Testis (tissue), 3 donors: ENCODE measurements around the gene FUCA1. TPM values are rescaled to one million over a fixed set of nuclear protein-coding genes. Genes with fewer than 3 reads are reported as not detected.

ENCODE experiments used
- DNase-seq: peaks from one replicate; pipeline ENCODE4 v3.0.0-alpha.2; 2019
- H3K27ac ChIP-seq, 2 donors: fragments of 200-600 bp; sonication (generic); one replicate each; pipeline ENCODE4 v1.5.1; 2019
- H3K27me3 ChIP-seq: fragments of 200-600 bp; sonication (generic); one replicate; pipeline ENCODE4 v1.5.1; 2019
- H3K36me3 ChIP-seq: fragments of 200-600 bp; sonication (generic); one replicate; pipeline ENCODE4 v1.5.1; 2017; ENCODE audit warnings: low read depth; ENCODE audit errors: missing control alignments
- H3K4me1 ChIP-seq: fragments of 200-600 bp; sonication (generic); one replicate; pipeline ENCODE4 v1.5.1; 2019
- H3K4me3 ChIP-seq, 2 donors: fragments of 200-600 bp; sonication (generic); one replicate each; pipeline ENCODE4 v1.5.1; 2017 to 2019
- H3K9me3 ChIP-seq: fragments of 200-600 bp; sonication (generic); one replicate; pipeline ENCODE4 v1.5.1; 2017
- POLR2A ChIP-seq: fragments of 450-650 bp; IDR thresholded peaks from one replicate; pipeline ENCODE4 v1.6.1; 2017; ENCODE audit warnings: antibody characterized with exemption, mild to moderate bottlenecking, moderate library complexity
- WGBS, 2 donors: methylation state at CpG; one replicate each; pipeline ENCODE4 v1.1.5; 2018; 5-methylcytosine and 5-hydroxymethylcytosine counted together
- intact Hi-C: fragments of 100-400 bp; cut with DNase I; formaldehyde crosslinking; loops from one replicate; pipeline ENCODE4 v1.15.1; 2023; ENCODE audit warnings: low total_unique reads
- polyA plus RNA-seq: library from polyadenylated mRNA; stranded (reverse); fragments of 350-450 nt; fragmentation: Illumina TruSeq; extraction: RNeasy Lipid Tissue Mini Kit (QIAGEN cat#74804); gene quantifications from one replicate; pipeline ENCODE4 v1.2.3, GENCODE V29; 2014; ENCODE audit warnings: low read depth, low replicate concordance; ENCODE audit not compliant: insufficient read depth
- total RNA-seq, 2 donors: library from RNA; depleted of rRNA; stranded (reverse); fragments of >200 nt; gene quantifications; one replicate each; pipeline ENCODE4 v1.2.3, GENCODE V29; 2016
- TF ChIP-seq, protein P1 (sequence below), 3 experiments: fragments of 450-650 bp in 2 of 3; fragments of 200-600 bp in 1 of 3; sonication (generic) in 1 of 3; IDR thresholded peaks; one replicate each; pipeline ENCODE4 v1.5.1; 2016 to 2019; ENCODE audit warnings: antibody characterized with exemption in 3 of 3, mild to moderate bottlenecking in 2 of 3, moderate library complexity in 1 of 3

Gene FUCA1
- total and polyA plus RNA-seq, 3 donors from 2014 or later = 34.0 to 68.8 (median 41.2) TPM

DNA sequence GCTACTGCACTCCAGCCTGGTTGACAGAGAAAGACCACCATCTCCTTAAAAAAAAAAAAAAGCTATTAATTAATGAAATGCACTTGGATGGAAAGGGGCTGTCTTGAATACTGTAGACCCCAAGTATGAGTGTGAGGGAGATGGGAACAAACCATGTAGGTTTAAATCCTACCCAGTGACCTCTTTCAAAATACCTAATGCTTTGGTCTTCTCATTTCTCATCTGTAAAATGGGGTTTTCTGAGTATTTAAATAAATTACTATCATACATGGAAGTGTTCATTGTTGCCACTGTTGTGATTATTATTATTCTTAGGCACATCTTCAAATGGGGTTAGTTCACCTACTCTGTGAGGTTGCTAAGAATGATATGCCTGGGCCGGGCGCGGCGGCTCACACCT, 17.1 kb upstream of the FUCA1 start:
- no peaks in the 10 kb centered on the region for H3K27me3 ChIP-seq
- no peaks in the 10 kb centered on the region for H3K9me3 ChIP-seq
- TF ChIP-seq, protein P1, sequence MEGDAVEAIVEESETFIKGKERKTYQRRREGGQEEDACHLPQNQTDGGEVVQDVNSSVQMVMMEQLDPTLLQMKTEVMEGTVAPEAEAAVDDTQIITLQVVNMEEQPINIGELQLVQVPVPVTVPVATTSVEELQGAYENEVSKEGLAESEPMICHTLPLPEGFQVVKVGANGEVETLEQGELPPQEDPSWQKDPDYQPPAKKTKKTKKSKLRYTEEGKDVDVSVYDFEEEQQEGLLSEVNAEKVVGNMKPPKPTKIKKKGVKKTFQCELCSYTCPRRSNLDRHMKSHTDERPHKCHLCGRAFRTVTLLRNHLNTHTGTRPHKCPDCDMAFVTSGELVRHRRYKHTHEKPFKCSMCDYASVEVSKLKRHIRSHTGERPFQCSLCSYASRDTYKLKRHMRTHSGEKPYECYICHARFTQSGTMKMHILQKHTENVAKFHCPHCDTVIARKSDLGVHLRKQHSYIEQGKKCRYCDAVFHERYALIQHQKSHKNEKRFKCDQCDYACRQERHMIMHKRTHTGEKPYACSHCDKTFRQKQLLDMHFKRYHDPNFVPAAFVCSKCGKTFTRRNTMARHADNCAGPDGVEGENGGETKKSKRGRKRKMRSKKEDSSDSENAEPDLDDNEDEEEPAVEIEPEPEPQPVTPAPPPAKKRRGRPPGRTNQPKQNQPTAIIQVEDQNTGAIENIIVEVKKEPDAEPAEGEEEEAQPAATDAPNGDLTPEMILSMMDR (IDR thresholded peaks at IDR 0.05) = no peak
- TF ChIP-seq POLR2A = no peak
- no peak overlapping the region for H3K4me3 ChIP-seq
- no peaks in the 10 kb centered on the region for H3K36me3 ChIP-seq
- intact Hi-C loops = no loop called here
- H3K27ac ChIP-seq = no peak overlapping the region
- DNase-seq = no peak
- H3K4me1 ChIP-seq = no peaks in the 10 kb centered on the region
- 70 to 88% methylated on average over 4 of the region's 4 CpGs for WGBS, 2 donors

DNA sequence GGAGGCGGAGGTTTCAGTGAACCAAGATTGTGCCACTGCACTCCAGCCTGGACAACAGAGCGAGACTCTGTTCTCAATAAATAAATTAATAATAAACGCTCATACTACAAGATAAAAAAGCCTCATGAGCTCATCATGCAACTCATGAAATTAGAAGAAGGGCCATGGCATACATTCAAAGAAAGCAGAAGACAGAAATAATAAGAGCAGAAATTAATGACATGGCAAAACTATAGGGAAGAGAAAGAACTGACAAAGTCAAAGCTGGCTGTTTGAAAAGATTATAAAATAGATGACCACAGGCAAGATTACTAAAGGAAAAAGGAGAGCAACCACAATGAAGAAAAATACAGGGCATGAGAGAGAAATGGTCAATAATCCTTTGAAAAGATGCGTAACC, 14.7 kb upstream of the FUCA1 start:
- H3K9me3 ChIP-seq = no peaks in the 10 kb centered on the region
- intact Hi-C loops = no loop called here
- no peak for TF ChIP-seq POLR2A
- no peak overlapping the region for H3K4me3 ChIP-seq
- WGBS, 2 donors = 64 to 70% methylated on average over 4 of the region's 4 CpGs
- DNase-seq = no peak
- no peaks in the 10 kb centered on the region for H3K36me3 ChIP-seq
- no peaks in the 10 kb centered on the region for H3K27me3 ChIP-seq
- no peaks in the 10 kb centered on the region for H3K4me1 ChIP-seq
- no peak overlapping the region for H3K27ac ChIP-seq

DNA sequence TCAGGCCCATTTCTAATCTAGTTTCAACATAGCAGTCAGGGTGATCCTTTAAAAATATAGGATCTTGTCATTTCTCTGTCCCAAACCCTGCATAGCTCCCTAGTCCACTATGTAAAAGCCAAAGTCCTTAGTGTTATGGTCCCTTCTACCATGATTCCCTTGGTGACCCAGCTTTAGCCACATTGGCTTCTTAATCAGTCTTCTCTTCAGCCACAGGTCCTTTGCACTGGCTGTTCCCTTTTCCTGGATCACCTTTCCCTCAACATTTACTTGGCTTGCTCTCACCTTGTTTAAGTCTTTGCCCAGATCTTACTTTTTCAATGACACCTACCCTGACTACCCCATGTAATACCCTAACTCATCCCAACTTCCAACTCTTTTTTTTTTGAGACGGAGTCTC, 11.7 kb upstream of the FUCA1 start:
- intact Hi-C loops = no loop called here

DNA sequence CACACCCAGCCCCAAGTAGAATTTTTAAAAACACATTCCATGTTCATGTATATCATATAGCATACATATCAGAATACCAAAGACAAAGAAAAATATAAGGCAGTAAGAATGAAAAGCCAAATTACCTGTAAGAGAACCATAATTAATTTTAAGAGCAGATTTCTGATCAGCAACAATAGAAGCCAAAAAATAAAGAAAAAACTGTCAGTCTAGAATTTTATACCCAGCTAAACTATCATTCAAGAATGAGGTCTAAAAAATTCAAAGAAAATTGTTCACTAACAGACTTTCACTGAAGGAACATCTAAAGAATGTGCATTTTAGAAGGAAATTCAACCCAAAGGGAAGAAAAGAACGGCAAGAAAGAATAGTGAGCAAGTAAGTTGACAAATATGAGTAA, 10.6 kb upstream of the FUCA1 start:
- 80 to 82% methylated on average over 1 of the region's 1 CpG for WGBS, 2 donors
- TF ChIP-seq, protein P1 (IDR thresholded peaks at IDR 0.05) = no peak
- TF ChIP-seq POLR2A = no peak

More for the DNA sequence above, 11.7 kb upstream of the FUCA1 start:
- no peak for DNase-seq
- Histone ChIP-seq H3K4me1 (no peaks in the 10 kb centered on the region), H3K27me3 (no peaks in the 10 kb centered on the region), H3K4me3 (no peak overlapping the region), H3K9me3 (no peaks in the 10 kb centered on the region), H3K36me3 (no peaks in the 10 kb centered on the region), H3K27ac (no peak overlapping the region)
- TF ChIP-seq POLR2A = no peak
- TF ChIP-seq, protein P1 (IDR thresholded peaks at IDR 0.05) = no peak
- WGBS, 2 donors = 77 to 100% methylated on average over 1 of the region's 1 CpG

DNA sequence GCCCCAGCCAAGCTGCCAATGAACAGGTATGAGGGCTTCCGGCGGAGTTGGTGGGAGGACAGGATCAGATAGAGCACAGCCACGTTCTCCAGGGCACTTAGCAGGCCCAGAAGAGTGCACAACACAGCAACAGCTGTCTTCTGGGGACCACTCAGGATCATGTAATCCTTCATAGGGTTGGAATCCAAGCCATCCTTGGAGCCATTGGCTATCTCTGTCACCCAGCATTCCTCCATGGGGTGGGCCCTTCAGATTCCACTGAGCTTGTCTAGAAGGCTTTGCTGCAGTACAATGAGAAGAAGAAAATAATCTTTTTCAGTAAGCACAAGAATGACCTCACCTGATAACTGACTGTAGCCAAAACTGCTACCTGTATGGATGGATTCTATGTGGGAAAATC, 7.3 kb upstream of the FUCA1 start:
- H3K27ac ChIP-seq = no peak overlapping the region
- no peaks in the 10 kb centered on the region for H3K4me1 ChIP-seq
- WGBS, 2 donors = 74 to 88% methylated on average over 3 of the region's 3 CpGs
- intact Hi-C loops = no loop called here
- TF ChIP-seq, protein P1 (IDR thresholded peaks at IDR 0.05) = no peak
- no peak for TF ChIP-seq POLR2A
- H3K36me3 ChIP-seq = no peaks in the 10 kb centered on the region
- H3K4me3 ChIP-seq = no peak overlapping the region
- no peak for DNase-seq
- no peaks in the 10 kb centered on the region for H3K9me3 ChIP-seq
- H3K27me3 ChIP-seq = no peaks in the 10 kb centered on the region

More for the DNA sequence above, 10.6 kb upstream of the FUCA1 start:
- no peaks in the 10 kb centered on the region for H3K9me3 ChIP-seq
- intact Hi-C loops = no loop called here
- H3K4me1 ChIP-seq = no peaks in the 10 kb centered on the region
- no peaks in the 10 kb centered on the region for H3K27me3 ChIP-seq
- no peak overlapping the region for H3K4me3 ChIP-seq
- DNase-seq = no peak
- H3K27ac ChIP-seq = no peak overlapping the region
- no peaks in the 10 kb centered on the region for H3K36me3 ChIP-seq
